Breast epithelium (tissue), 3 donors: Measurements from ENCODE around the gene ARL4A.

ENCODE experiments used
- CTCF ChIP-seq, 3 donors: fragments of 450-650 bp; IDR thresholded peaks; one replicate each; pipeline ENCODE4 v1.5.1; 2016 to 2017; ENCODE audit warnings: antibody characterized with exemption in 3 of 3, mild to moderate bottlenecking in 3 of 3, moderate library complexity in 3 of 3
- POLR2A ChIP-seq: fragments of 450-650 bp; IDR thresholded peaks from one replicate; pipeline ENCODE4 v1.6.1; 2016; ENCODE audit warnings: antibody characterized with exemption, mild to moderate bottlenecking, moderate library complexity

GRCh38 chr7:12737373-12737772 lies 49.9 kb downstream of the ARL4A start:
- TF ChIP-seq CTCF (IDR thresholded peaks at IDR 0.05): no peak
- no peak for TF ChIP-seq POLR2A
